Neural cell (in vitro differentiated cells): ENCODE results near the gene RARS2. TPM values are rescaled to one million over a fixed set of nuclear protein-coding genes. Genes with fewer than 3 reads are reported as not detected.

ENCODE experiments used
- H2AFZ ChIP-seq: fragments of 200-600, 300-800 bp; sonication (generic), shearing (Covaris generic); 2 replicates; pipeline ENCODE4 v1.6.0; 2014; ENCODE audit warnings: low read depth, mild to moderate bottlenecking, antibody characterized with exemption, low read length, moderate library complexity
- H3F3A ChIP-seq: fragments of 200-600 bp; shearing (Covaris generic); 2 replicates; pipeline ENCODE4 v1.6.1; 2016; ENCODE audit warnings: mild to moderate bottlenecking, moderate library complexity, mixed read lengths, antibody characterized with exemption, low read length; ENCODE audit not compliant: insufficient read depth, poor library complexity, severe bottlenecking
- H3K27ac ChIP-seq: fragments of 200-600, 300-800 bp; sonication (generic), shearing (Covaris generic); 2 replicates; pipeline ENCODE4 v1.5.1; 2014; ENCODE audit warnings: mild to moderate bottlenecking, low read length, moderate library complexity
- H3K27me3 ChIP-seq: fragments of 300-800, 200-600 bp; sonication (generic), shearing (Covaris generic); 2 replicates; pipeline ENCODE4 v1.6.0; 2014; ENCODE audit warnings: mild to moderate bottlenecking, low read depth, low read length, moderate library complexity; ENCODE audit not compliant: insufficient read depth
- H3K36me3 ChIP-seq: fragments of 300-800, 200-600 bp; sonication (generic), shearing (Covaris generic); 2 replicates; pipeline ENCODE4 v1.5.1; 2014; ENCODE audit warnings: mild to moderate bottlenecking, antibody characterized with exemption, low read length, moderate library complexity; ENCODE audit not compliant: insufficient read depth
- H3K4me2 ChIP-seq: fragments of 300-800, 200-600 bp; sonication (generic), shearing (Covaris generic); 2 replicates; pipeline ENCODE4 v1.6.0; 2014; ENCODE audit warnings: mild to moderate bottlenecking, low read length
- H3K4me3 ChIP-seq: fragments of 300-800, 200-600 bp; sonication (generic), shearing (Covaris generic); 2 replicates; pipeline ENCODE4 v1.5.1; 2014; ENCODE audit warnings: mild to moderate bottlenecking, low read length, moderate library complexity
- H3K79me2 ChIP-seq: fragments of 200-600 bp; shearing (Covaris generic); replicated peaks from 2 replicates; pipeline ENCODE4 v1.6.0; 2014; ENCODE audit warnings: mild to moderate bottlenecking, low read length, moderate library complexity; ENCODE audit not compliant: insufficient read depth
- H3K9ac ChIP-seq: fragments of 300-800, 200-600 bp; sonication (generic), shearing (Covaris generic); 2 replicates; pipeline ENCODE4 v1.6.1; 2016; ENCODE audit warnings: mild to moderate bottlenecking, low read length, mixed read lengths
- H3K9me2 ChIP-seq: fragments of 200-600 bp; shearing (Covaris generic); 2 replicates; pipeline ENCODE4 v1.6.1; 2016; ENCODE audit warnings: mild to moderate bottlenecking, low read length, mixed read lengths; ENCODE audit not compliant: insufficient read depth
- H3K9me3 ChIP-seq: fragments of 200-600, 300-800 bp; sonication (generic), shearing (Covaris generic); 2 replicates; pipeline ENCODE4 v1.6.1; 2016; ENCODE audit warnings: mild to moderate bottlenecking, mixed run types, low read length, moderate library complexity, mixed read lengths
- H4K20me1 ChIP-seq: fragments of 200-600 bp; shearing (Covaris generic); 2 replicates; pipeline ENCODE4 v1.6.1; 2016; ENCODE audit warnings: mild to moderate bottlenecking, mixed run types; ENCODE audit not compliant: insufficient read depth
- CTCF ChIP-seq: fragments of 450-650 bp; IDR thresholded peaks from 2 replicates; pipeline ENCODE4 v1.5.1; 2014; ENCODE audit warnings: antibody characterized with exemption, mild to moderate bottlenecking, moderate library complexity; ENCODE audit not compliant: poor library complexity, severe bottlenecking
- EP300 ChIP-seq: fragments of 450-650 bp; conservative IDR thresholded peaks from 2 replicates; pipeline ENCODE4 v1.6.1; 2014; ENCODE audit warnings: antibody characterized with exemption, mild to moderate bottlenecking, moderate library complexity; ENCODE audit not compliant: poor library complexity, severe bottlenecking
- EZH2 ChIP-seq: fragments of 200-600, 300-800 bp; shearing (Covaris generic), sonication (generic); IDR thresholded peaks from 2 replicates; pipeline ENCODE4 v1.6.1; 2014; ENCODE audit warnings: antibody characterized with exemption, low read length, borderline replicate concordance, mild to moderate bottlenecking; ENCODE audit not compliant: insufficient read depth, poor library complexity, severe bottlenecking
- MXI1 ChIP-seq: fragments of 450-650 bp; conservative IDR thresholded peaks from 2 replicates; pipeline ENCODE4 v1.6.1; 2014; ENCODE audit warnings: antibody characterized with exemption, mild to moderate bottlenecking; ENCODE audit not compliant: poor library complexity, severe bottlenecking
- POLR2AphosphoS5 ChIP-seq: IDR thresholded peaks from 2 replicates; pipeline ENCODE4 v1.6.1; 2012
- RAD21 ChIP-seq: fragments of 450-650 bp; conservative IDR thresholded peaks from 2 replicates; pipeline ENCODE4 v1.6.1; 2014; ENCODE audit warnings: antibody characterized with exemption, mild to moderate bottlenecking, moderate library complexity
- REST ChIP-seq: IDR thresholded peaks from 2 replicates; pipeline ENCODE4 v1.6.1; 2012; ENCODE audit warnings: borderline replicate concordance
- SMC3 ChIP-seq: fragments of 450-650 bp; conservative IDR thresholded peaks from 2 replicates; pipeline ENCODE4 v1.6.1; 2014; ENCODE audit warnings: antibody characterized with exemption, mild to moderate bottlenecking, moderate library complexity; ENCODE audit not compliant: poor library complexity
- TAF1 ChIP-seq: IDR thresholded peaks from 2 replicates; pipeline ENCODE4 v1.6.1; 2012; ENCODE audit warnings: low read depth
- polyA plus RNA-seq: library from polyadenylated mRNA; depleted of rRNA; stranded (reverse); fragments of >200 nt; gene quantifications from 2 replicates; pipeline ENCODE4 v1.2.3, GENCODE V29; 2014

RARS2 gene
- polyA plus RNA-seq, 1 donor from 2014 or later: 50.4 TPM

GRCh38 chr6:87628881-87629280, 39.1 kb upstream of the RARS2 start:
- no peaks in the 10 kb centered on the region for H3K9me3 ChIP-seq
- no peak overlapping the region for H3K4me3 ChIP-seq
- H3K36me3 ChIP-seq: no peaks in the 10 kb centered on the region
- no peaks in the 10 kb centered on the region for H3K79me2 ChIP-seq
- H4K20me1 ChIP-seq: no peaks in the 10 kb centered on the region
- TF ChIP-seq RAD21 (no peak), POLR2AphosphoS5 (no peak), EZH2 (no peak), EP300 (no peak)
- no peak overlapping the region for H3K9ac ChIP-seq
- no peak overlapping the region for H3K27ac ChIP-seq
- no peak overlapping the region for H2AFZ ChIP-seq
- H3K9me2 ChIP-seq: no peaks in the 10 kb centered on the region
- no peaks in the 10 kb centered on the region for H3K27me3 ChIP-seq
- no peaks in the 10 kb centered on the region for H3F3A ChIP-seq
- no peak overlapping the region for H3K4me2 ChIP-seq

GRCh38 chr6:87628424-87628823, 38.6 kb upstream of the RARS2 start:
- TF ChIP-seq MXI1: no peak
- TF ChIP-seq TAF1: no peak
- no peak for TF ChIP-seq REST
- TF ChIP-seq EZH2: no peak
- TF ChIP-seq CTCF: no peak
- no peak for TF ChIP-seq SMC3
- TF ChIP-seq POLR2AphosphoS5: no peak
- TF ChIP-seq RAD21: no peak
- no peak for TF ChIP-seq EP300
- H3K79me2 ChIP-seq: no peaks in the 10 kb centered on the region

GRCh38 chr6:87623248-87623647, 33.5 kb upstream of the RARS2 start:
- H3K4me3 ChIP-seq: no peak overlapping the region
- H3K9me3 ChIP-seq: no peaks in the 10 kb centered on the region
- no peaks in the 10 kb centered on the region for H4K20me1 ChIP-seq
- no peaks in the 10 kb centered on the region for H3K79me2 ChIP-seq
- H3K9me2 ChIP-seq: no peaks in the 10 kb centered on the region
- no peaks in the 10 kb centered on the region for H3F3A ChIP-seq
- no peaks in the 10 kb centered on the region for H3K36me3 ChIP-seq
- no peak overlapping the region for H3K27ac ChIP-seq
- H3K9ac ChIP-seq: no peak overlapping the region
- no peaks in the 10 kb centered on the region for H3K27me3 ChIP-seq
- H3K4me2 ChIP-seq: no peak overlapping the region
- no peak overlapping the region for H2AFZ ChIP-seq
- TF ChIP-seq CTCF (no peak), MXI1 (no peak), EP300 (no peak), RAD21 (no peak), EZH2 (no peak)

More at GRCh38 chr6:87628424-87628823, 38.6 kb upstream of the RARS2 start:
- Histone ChIP-seq H3K9ac (no peak overlapping the region), H3K27me3 (no peaks in the 10 kb centered on the region), H4K20me1 (no peaks in the 10 kb centered on the region), H3K36me3 (no peaks in the 10 kb centered on the region), H3K9me3 (no peaks in the 10 kb centered on the region), H3K4me3 (no peak overlapping the region), H2AFZ (no peak overlapping the region), H3K9me2 (no peaks in the 10 kb centered on the region), H3K4me2 (no peak overlapping the region), H3K27ac (no peak overlapping the region), H3F3A (no peaks in the 10 kb centered on the region)
